Measurements from ENCODE around the gene TRAF2. TPM values are rescaled to one million over a fixed set of nuclear protein-coding genes. Genes with fewer than 3 reads are reported as not detected.

TRAF2 gene
- total RNA-seq, 1 donor = 6.2 TPM

DNA sequence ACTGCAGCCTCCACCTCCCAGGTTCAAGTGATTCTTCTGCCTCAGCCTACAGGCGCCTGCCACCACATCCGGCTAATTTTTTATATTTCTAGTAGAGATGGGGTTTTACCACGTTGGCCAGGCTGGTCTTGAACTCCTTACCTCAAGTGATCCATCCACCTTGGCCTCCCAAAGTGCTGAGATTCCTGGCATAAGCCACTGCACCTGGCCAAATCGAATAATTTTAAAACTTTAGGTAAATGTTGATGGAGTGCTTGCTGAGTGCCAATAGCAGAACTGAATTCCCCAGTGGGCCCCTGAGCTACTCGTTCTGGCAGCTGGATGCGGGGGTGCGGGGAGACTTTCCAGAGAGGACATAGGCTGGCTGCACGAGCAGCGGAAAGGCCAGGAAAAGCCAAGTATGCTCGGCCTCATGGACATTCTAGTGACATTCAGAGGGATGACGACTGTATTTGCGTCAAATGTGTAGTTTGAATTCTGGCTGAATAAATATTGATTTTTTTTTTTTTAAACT lies 16.8 kb downstream of the TRAF2 start:
- Histone ChIP-seq H3K79me2 (ENCODE audit: insufficient read depth, low read length) (peaks cover 11% of the 10 kb centered on the region), H3K4me1 (ENCODE audit: insufficient read depth, low read length) (peaks cover 26% of the 10 kb centered on the region), H3K4me3 (ENCODE audit: insufficient read depth, low read length) (no peak overlapping the region), H2AFZ (ENCODE audit: low read length) (no peak overlapping the region), H3K4me2 (ENCODE audit: insufficient read depth, low read length) (no peak overlapping the region), H3K27me3 (ENCODE audit: insufficient read depth, low read length) (no peaks in the 10 kb centered on the region), H3K9me3 (ENCODE audit: low read depth, low read length) (no peaks in the 10 kb centered on the region), H4K20me1 (ENCODE audit: insufficient read depth, low read length) (peaks cover 2% of the 10 kb centered on the region), H3K27ac (ENCODE audit: low read depth, low read length) (peak overlapping the region; percentile 93), H3K36me3 (ENCODE audit: insufficient read depth, low read length) (peaks cover 31% of the 10 kb centered on the region)
- TF ChIP-seq, protein P1, sequence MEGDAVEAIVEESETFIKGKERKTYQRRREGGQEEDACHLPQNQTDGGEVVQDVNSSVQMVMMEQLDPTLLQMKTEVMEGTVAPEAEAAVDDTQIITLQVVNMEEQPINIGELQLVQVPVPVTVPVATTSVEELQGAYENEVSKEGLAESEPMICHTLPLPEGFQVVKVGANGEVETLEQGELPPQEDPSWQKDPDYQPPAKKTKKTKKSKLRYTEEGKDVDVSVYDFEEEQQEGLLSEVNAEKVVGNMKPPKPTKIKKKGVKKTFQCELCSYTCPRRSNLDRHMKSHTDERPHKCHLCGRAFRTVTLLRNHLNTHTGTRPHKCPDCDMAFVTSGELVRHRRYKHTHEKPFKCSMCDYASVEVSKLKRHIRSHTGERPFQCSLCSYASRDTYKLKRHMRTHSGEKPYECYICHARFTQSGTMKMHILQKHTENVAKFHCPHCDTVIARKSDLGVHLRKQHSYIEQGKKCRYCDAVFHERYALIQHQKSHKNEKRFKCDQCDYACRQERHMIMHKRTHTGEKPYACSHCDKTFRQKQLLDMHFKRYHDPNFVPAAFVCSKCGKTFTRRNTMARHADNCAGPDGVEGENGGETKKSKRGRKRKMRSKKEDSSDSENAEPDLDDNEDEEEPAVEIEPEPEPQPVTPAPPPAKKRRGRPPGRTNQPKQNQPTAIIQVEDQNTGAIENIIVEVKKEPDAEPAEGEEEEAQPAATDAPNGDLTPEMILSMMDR (IDR thresholded peaks at IDR 0.05; ENCODE audit: extremely low read depth, low read depth, low read length) = no peak
- DNase-seq (ENCODE audit: insufficient read length, low spot score, missing footprints) = peak; percentile 47

DNA sequence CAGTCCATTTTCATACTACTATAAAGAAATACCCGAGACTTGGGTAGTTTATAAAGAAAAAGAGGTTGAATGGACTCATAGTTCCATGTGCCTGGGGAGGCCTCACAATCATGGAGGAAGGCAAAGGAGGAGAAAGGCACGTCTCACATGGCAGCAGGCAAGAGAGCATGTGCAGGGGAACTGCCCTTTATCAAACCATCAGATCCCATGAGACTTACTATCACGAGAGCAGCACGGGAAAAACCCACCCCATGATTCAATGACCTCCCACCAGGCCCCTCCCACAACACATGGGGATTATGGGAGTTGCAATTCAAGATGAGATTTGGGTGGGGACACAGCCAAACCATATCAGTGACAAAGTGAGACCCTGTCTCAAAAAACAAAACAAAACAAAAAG lies 19.9 kb downstream of the TRAF2 start:
- Histone ChIP-seq H3K4me1 (ENCODE audit: insufficient read depth, low read length) (peaks cover 20% of the 10 kb centered on the region), H3K27me3 (ENCODE audit: insufficient read depth, low read length) (no peaks in the 10 kb centered on the region), H3K27ac (ENCODE audit: low read depth, low read length) (no peak overlapping the region), H3K9me3 (ENCODE audit: low read depth, low read length) (no peaks in the 10 kb centered on the region), H3K36me3 (ENCODE audit: insufficient read depth, low read length) (peaks cover 37% of the 10 kb centered on the region), H2AFZ (ENCODE audit: low read length) (no peak overlapping the region), H3K4me2 (ENCODE audit: insufficient read depth, low read length) (no peak overlapping the region), H3K4me3 (ENCODE audit: insufficient read depth, low read length) (no peak overlapping the region), H4K20me1 (ENCODE audit: insufficient read depth, low read length) (no peaks in the 10 kb centered on the region), H3K79me2 (ENCODE audit: insufficient read depth, low read length) (peaks cover 6% of the 10 kb centered on the region)
- DNase-seq (ENCODE audit: insufficient read length, low spot score, missing footprints) = no peak
- TF ChIP-seq, protein P1 (IDR thresholded peaks at IDR 0.05; ENCODE audit: extremely low read depth, low read depth, low read length) = no peak

DNA sequence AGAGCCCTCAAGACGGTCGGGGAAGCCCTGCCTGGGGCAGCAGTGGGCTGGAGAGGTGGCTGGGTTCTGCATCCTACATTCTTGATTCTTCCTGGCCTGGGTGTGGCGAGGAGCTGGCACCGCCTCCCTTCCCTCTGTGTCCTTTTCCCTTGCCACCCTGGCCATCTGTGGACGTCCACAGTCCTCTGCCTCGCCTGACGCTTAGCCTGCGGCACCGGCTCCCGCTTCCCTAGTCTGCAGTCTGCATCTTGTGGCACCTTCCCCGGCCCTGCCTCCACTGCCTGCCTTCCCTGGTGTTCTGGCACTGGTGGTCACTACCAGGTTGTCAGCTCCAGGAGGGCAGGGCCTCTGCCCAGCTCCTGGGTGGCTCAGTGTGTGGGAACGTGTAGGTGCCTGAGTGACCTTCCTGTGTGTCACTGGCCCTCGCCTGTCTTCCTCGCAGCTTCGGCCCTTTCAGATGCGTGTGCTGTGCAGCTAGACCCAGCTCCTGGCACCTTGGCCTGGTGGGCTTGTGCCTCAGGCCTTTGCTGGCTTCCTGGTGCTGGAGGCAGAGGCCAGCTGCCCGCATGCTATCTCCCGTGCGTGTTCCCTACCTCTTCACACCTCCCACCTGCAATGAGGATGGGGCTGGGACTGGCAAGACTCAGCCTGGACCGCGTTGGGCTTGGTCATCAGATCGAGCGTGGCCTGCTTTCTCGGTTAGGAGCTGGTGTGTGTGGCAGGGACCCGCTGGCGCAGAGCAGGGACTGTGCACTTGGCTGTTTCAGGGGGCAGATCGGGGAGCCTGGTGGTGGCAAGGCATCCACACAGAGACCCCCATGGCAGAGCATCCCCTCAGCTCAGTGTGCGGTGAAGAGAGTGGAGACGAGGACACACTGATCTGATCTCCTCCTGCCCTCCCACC lies 20.9 kb downstream of the TRAF2 start:
- no peak overlapping the region for H3K4me2 ChIP-seq (ENCODE audit: insufficient read depth, low read length)
- no peaks in the 10 kb centered on the region for H3K27me3 ChIP-seq (ENCODE audit: insufficient read depth, low read length)
- no peak overlapping the region for H2AFZ ChIP-seq (ENCODE audit: low read length)
- H3K9me3 ChIP-seq (ENCODE audit: low read depth, low read length) = no peaks in the 10 kb centered on the region
- H3K36me3 ChIP-seq (ENCODE audit: insufficient read depth, low read length) = peaks cover 37% of the 10 kb centered on the region
- no peak overlapping the region for H3K27ac ChIP-seq (ENCODE audit: low read depth, low read length)
- H3K4me1 ChIP-seq (ENCODE audit: insufficient read depth, low read length) = peaks cover 10% of the 10 kb centered on the region
- TF ChIP-seq, protein P1 (IDR thresholded peaks at IDR 0.05; ENCODE audit: extremely low read depth, low read depth, low read length) = no peak
- peaks cover 6% of the 10 kb centered on the region for H3K79me2 ChIP-seq (ENCODE audit: insufficient read depth, low read length)
- H3K4me3 ChIP-seq (ENCODE audit: insufficient read depth, low read length) = no peak overlapping the region
- H4K20me1 ChIP-seq (ENCODE audit: insufficient read depth, low read length) = no peaks in the 10 kb centered on the region
- DNase-seq (ENCODE audit: insufficient read length, low spot score, missing footprints) = peak; percentile 27

DNA sequence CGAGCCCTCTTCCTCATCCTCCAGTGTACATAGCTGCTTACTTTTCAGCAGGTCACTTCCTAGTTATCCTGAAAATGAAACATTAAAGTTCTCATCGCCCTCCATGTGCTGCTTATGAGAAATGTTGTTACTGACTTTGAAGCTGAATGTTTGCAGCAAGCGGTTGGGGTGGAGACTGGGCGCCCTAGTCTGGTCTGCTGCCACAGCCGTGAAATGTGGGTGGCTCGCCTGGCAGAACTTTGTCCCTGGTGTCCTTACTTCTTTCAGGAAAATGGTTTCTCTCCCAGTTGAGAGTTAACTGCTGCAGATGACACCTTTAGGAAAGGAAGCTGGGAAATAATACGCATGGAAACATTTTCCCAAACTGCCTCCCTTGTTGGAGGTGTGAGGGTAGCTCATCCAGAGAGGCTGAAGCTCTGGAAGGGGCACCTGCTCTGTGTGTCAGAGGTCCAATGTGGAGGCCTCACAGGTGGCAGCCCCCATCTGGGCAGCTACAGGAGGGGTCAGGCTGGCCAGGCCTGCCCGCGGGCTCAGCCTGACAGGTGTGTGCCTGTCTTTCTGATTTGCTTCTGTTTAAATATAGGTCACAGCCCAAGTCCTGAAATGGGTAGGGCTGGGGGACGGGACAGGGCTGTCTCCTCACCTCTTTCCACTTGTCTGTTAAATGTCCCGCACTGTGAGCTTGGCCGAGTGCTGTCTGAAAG lies 24.0 kb downstream of the TRAF2 start:
- Histone ChIP-seq H4K20me1 (ENCODE audit: insufficient read depth, low read length) (no peaks in the 10 kb centered on the region), H3K79me2 (ENCODE audit: insufficient read depth, low read length) (peaks cover under 1% of the 10 kb centered on the region), H2AFZ (ENCODE audit: low read length) (no peak overlapping the region), H3K27ac (ENCODE audit: low read depth, low read length) (no peak overlapping the region), H3K4me1 (ENCODE audit: insufficient read depth, low read length) (no peaks in the 10 kb centered on the region), H3K9me3 (ENCODE audit: low read depth, low read length) (no peaks in the 10 kb centered on the region), H3K4me2 (ENCODE audit: insufficient read depth, low read length) (no peak overlapping the region), H3K27me3 (ENCODE audit: insufficient read depth, low read length) (no peaks in the 10 kb centered on the region), H3K4me3 (ENCODE audit: insufficient read depth, low read length) (no peak overlapping the region), H3K36me3 (ENCODE audit: insufficient read depth, low read length) (peaks cover 34% of the 10 kb centered on the region)
- TF ChIP-seq, protein P1 (IDR thresholded peaks at IDR 0.05; ENCODE audit: extremely low read depth, low read depth, low read length) = no peak
- DNase-seq (ENCODE audit: insufficient read length, low spot score, missing footprints) = peak; percentile 51
